NCI-H2227 (cell line): Measurements from ENCODE around the gene CTNND2.
"Not testable (repeated sequence)": the region's sequence is repeated elsewhere in the genome, so short reads cannot be mapped to it uniquely, and the experiment has no call there.

Experiments
- DNase-seq: peaks from one replicate; lab custom pipeline; 2025; ENCODE audit not compliant: unreplicated experiment; lab: John Stamatoyannopoulos, UW

The CTNND2 gene

DNA sequence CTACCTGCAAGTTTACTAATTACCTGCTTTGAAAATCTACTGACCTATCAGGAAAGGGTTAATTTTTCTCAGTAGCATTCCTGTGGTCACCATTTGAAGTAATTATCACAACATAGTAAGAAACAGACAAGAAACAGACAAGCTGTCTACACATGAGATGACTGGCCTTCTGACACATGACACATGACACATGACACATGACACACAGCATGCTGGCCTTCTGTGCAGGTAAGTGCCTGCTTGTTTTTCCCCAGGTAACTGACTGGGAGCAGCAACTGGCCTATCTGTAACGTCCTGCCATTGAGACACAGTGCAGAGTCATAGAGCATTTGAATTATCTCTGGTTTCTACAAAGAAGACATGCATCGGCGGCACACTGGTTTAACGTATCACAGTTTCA, 222.4 kb downstream of the CTNND2 start:
- no peak for DNase-seq

DNA sequence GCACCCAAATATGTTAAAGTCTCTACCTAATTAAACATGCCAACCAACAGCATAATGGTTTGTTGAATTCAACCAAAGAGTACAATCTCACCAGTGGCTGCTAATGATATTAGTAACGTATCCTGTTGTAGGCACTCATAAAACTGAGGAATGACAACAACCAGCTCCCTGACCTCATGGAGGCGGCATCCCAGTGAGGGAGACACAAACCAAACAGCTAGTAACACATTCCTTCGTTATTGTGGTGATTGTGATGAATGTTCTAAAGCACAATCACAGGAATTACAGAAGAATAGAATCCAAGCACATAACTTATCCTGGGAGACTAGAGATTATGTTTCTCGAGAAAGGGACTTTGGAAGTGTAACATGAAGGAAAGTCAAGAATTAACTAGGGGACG, 224.6 kb downstream of the CTNND2 start:
- DNase-seq = no peak

DNA sequence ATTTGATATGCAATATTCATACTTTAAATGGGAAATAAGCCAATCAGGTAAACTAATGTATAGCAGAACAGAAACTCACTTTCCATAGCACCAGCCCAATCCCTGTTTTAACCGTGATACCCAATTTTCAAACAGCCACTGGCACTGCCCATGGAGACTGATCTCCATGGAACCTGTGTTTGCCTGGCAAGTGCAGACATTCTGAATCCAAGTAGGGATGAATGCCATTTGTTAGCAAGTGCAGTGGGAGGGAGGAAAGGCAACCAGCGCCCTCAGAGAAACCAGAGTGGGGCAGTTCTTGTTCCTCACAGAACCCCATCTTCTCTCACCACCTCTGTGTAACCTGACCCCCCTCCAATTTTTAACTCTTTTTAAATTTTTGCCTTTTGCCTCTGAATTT, 229.1 kb downstream of the CTNND2 start:
- no peak for DNase-seq

- no peak for DNase-seq
Measured at GRCh38 chr5:11672385-11673085, 231.7 kb downstream of the CTNND2 start.

GRCh38 chr5:11658376-11658775, 245.9 kb downstream of the CTNND2 start:
- no peak for DNase-seq

- DNase-seq = no peak
Measured at GRCh38 chr5:11656916-11657315, 247.3 kb downstream of the CTNND2 start.

- DNase-seq = no peak
Measured at GRCh38 chr5:11655681-11656080, 248.6 kb downstream of the CTNND2 start.

DNA sequence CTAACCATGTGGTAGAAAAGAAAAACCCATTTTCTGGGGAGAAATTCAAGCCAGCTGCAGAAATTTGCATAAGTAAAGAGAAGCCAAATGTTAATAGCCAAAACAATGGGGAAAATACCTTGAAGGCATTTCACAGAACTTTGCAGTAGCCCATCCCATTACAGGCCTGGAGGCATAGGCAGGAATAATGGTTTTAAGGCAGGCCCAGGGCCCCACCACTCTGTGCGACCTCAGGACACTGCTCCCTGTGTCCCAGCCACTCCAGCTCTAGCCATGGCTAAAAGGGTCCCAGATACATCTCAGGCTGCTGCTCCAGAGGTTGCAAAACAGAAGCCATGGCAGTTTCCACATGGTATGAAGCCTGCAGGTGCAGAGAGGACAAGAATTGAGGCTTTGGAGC, 253.3 kb downstream of the CTNND2 start:
- no peak for DNase-seq

DNA sequence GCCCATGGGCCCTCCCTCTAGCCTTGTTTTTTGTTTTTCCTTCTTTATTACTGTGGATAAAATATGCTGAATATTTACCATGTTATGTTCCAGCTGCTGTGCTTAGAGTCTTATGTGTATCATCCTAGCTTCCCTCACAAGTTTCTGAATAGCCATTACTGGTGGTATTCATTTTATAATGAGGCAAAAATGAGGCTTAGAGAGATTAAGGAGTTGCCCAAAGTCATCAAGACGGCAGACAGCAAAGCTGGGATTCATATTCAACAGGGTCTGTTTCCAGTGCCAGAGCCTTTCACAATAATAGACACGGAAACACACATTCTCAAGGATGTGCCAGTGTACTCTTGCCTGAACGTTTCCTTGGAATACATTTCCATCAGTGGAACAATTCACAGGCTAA, 258.1 kb downstream of the CTNND2 start:
- DNase-seq = no peak

DNA sequence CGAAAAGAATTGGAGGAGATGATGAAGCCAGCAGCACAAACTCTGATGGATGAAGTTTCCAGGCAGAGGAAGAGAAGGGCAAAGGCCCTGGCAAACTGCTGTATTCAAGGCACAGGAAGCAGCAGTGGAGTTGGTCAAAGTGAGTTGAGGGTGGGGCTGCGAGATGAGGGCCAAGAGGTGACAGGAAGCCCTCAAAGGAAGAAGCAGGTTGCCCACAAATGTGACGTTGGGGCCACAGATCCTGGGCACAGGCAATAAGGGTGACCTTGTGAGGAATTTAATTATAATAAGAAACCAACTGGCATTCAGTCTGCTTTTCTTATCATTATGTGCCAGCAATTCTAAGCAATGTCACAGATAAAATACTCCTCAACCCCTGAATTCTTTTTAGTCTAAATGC, 261.8 kb downstream of the CTNND2 start:
- DNase-seq = no peak

DNA sequence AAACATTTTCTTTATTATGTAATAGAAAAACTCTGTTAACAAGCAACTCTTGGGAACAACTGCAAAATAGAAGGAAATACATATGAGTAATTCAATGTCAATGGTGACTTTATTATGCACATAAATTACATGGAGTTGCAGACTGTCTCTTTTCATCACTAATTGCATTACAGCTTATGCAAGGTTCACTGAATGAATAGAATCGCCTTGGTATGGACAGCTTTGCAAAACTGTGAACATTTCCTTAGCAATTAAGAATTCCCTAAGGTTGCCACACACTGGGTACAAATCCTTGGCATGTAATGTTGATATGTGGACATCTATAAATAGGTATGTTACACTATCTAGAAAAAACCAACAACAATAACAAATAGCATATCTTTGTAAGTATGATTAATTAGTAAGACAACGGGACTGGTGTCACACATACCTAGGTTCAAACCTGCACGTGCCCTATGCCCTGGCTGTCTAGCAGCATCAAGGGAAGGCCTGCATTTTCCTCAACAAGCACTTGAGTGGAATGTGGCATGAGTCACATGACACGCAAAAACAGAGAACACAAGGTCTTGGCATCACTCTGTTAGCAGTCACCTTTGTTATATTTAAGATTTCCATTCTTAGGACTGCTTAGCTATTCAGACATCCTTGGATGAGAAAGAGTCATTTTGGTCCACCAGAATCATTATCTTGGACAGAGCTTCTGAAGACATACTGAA, 263.9 kb downstream of the CTNND2 start:
- DNase-seq = no peak

- DNase-seq = no peak
Measured at GRCh38 chr5:11622785-11623184, 281.5 kb downstream of the CTNND2 start.

- DNase-seq = no peak
Measured at GRCh38 chr5:11620172-11620571, 284.1 kb downstream of the CTNND2 start.

DNA sequence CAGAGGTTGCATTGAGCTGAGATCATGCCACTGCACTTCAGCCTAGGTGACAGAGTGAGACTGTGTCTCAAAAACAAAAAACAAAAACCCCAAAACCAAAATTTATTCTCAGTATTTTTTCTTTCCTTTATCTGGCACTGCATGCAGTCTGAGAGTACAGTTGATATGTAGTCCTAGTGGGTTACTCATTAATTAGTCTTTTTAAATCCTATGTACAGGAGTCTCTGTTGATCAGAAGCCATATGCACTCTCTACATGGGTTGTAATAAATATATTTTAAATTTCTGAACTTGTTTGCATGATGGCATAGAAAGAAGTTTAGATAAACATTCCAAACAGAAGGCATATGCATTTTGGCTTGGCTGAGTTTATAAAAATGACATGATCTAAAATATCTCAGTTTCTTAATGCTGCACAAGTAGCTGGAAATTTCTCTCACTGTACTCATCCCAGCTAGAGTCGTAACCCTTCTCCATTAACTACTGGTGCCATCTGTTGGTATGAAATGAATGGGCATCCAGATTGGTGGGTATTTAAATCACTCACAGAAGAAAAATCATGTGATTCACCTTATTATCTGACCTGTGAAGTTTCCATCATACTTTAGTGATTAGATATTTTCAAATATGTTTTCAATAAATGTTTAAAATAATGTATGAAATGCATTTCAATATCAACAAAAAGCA, 284.8 kb downstream of the CTNND2 start:
- DNase-seq = peak; percentile 38

DNA sequence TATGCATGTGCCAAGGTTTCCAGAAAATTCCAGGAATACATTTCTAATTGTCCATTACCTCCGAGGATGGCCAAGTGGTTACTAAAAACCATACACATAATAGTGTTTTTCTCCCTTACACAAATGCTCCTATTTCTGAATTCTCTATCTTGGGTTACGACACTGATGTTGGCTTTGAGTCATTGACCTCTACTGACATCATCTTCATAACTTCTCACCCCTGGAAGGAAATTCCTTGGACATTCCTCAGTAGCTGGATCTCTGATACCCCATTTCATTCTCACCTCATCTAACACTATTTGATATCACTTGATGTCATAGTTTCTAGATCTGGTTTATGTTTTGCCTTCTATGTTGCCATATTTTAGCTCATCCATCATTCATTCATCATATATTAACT, 287.2 kb downstream of the CTNND2 start:
- DNase-seq = no peak

DNA sequence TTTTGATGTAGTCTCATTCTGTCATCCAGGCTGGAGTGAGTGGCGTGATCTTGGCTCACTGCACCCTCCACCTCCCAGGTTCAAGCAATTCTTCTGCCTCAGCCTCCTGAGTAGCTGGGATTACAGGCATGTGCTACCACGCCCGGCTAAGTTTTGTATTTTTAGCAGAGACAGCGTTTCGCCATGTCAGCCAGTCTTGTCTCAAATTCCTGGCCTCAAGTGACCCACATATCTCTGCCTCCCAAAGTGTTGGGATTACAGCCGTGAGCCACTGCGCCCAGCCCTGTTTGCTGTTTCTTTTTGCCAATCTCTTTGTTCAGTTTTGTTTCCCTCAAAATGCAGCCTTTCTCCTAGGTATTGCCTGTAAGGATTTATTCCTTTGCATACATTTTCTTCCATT, 287.6 kb downstream of the CTNND2 start:
- DNase-seq = not testable (repeated sequence)

DNA sequence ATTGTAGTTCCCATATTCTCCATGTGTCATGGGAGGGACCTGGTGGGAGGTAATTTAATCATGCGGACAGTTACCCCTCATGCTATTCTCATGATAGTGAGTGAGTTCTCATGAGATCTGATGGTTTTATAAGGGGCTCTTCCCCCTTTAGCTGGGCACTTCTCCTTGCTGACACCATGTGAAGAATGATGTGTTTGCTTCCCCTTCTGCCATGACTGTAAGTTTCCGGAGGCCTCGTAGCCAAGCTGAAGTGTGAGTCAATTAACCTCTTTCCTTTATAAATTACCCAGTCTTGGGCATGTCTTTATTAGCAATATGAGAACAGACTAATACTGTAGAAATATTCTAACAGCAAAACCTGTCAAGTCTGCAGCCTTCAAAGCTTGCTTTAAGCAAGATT, 293.2 kb downstream of the CTNND2 start:
- no peak for DNase-seq

DNA sequence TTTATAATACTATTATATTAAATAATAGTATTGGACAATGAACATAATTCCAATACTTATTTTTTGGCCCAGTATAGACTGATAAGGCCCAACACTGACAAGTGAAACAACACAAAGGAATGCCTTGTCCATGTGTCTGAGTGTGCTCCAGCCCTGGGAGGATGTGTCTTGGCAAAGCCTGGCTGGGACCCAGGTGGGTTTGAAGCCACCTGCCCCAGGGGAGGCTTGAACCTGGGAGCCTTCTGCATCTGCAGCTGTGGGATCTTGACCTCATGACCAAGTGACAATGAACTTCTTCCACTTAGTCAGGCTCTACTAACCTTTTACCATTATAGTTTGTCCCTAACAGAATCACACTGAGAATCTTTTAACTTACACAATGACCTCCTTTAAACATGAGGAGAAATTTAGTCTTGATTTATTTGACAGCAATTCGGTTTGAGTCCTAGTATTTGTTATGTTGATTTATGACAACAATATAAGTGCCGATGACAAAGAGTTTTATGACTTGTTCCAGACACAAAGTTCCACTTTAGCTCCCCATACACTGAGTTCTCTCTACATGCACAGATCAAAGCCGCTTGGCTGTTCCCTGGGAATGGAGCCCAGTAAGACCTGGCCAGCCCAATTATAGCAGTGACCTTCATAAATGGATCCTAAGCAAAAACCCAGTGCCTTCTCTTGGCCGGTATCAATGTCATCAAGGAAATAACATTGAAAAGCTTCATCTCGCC, 294.5 kb downstream of the CTNND2 start:
- DNase-seq = peak; percentile 64

GRCh38 chr5:11608530-11608929, 295.7 kb downstream of the CTNND2 start:
- no peak for DNase-seq

DNA sequence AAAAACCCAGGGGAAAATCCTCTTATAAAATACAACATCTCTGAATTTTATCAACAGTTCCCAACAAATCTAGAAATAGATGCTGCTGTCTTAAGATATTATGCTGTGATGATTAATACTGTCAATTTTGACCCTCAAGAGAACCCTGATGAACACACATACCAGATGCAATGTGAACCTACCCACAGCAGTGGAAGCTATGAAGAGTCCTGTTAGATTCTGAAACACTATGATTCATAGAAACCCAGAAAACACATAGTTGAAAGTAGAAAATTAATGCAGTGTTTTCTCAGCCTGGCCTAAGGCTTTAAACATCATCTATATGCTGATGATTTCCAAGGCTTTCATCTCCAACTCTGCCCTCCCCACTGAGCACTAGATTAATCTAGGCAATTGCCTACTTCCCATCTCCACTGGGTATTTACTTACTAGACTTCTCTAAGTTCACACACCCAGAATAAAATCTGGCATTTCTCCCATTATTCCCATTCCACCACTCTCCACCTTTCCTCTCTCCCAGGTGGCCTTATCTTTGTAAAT, 296.2 kb downstream of the CTNND2 start:
- no peak for DNase-seq

GRCh38 chr5:11602298-11602697, 301.9 kb downstream of the CTNND2 start:
- no peak for DNase-seq
